ENCODE measurements around the gene MR1.

DNA sequence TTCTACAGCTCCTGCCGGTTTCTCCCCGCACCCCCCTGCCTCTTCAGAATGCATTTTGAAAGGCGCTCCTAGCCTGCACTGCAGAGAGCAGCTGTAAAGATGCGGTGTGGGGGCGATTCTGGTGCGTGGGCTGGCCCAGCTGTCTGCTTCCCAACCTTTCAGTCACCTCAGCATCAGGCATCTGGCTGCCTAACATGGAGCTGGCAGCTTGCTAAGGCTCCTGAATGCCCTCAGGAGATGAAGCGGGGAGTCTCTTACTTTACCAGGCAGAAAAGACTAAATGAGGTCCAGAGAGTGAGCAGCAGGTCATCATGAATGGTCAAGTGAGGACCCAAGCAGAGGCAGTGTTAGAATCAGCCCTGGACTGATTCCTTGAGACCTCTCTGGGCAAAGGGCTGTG lies 63.5 kb downstream of the MR1 start:
- no peak for TF ChIP-seq ZSCAN25 (CRISPR knock-in tag; IDR thresholded peaks at IDR 0.05)
- TF ChIP-seq, protein P1, sequence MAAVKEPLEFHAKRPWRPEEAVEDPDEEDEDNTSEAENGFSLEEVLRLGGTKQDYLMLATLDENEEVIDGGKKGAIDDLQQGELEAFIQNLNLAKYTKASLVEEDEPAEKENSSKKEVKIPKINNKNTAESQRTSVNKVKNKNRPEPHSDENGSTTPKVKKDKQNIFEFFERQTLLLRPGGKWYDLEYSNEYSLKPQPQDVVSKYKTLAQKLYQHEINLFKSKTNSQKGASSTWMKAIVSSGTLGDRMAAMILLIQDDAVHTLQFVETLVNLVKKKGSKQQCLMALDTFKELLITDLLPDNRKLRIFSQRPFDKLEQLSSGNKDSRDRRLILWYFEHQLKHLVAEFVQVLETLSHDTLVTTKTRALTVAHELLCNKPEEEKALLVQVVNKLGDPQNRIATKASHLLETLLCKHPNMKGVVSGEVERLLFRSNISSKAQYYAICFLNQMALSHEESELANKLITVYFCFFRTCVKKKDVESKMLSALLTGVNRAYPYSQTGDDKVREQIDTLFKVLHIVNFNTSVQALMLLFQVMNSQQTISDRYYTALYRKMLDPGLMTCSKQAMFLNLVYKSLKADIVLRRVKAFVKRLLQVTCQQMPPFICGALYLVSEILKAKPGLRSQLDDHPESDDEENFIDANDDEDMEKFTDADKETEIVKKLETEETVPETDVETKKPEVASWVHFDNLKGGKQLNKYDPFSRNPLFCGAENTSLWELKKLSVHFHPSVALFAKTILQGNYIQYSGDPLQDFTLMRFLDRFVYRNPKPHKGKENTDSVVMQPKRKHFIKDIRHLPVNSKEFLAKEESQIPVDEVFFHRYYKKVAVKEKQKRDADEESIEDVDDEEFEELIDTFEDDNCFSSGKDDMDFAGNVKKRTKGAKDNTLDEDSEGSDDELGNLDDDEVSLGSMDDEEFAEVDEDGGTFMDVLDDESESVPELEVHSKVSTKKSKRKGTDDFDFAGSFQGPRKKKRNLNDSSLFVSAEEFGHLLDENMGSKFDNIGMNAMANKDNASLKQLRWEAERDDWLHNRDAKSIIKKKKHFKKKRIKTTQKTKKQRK (IDR thresholded peaks at IDR 0.05; ENCODE audit: low read length) = no peak
- TF ChIP-seq, protein P2, sequence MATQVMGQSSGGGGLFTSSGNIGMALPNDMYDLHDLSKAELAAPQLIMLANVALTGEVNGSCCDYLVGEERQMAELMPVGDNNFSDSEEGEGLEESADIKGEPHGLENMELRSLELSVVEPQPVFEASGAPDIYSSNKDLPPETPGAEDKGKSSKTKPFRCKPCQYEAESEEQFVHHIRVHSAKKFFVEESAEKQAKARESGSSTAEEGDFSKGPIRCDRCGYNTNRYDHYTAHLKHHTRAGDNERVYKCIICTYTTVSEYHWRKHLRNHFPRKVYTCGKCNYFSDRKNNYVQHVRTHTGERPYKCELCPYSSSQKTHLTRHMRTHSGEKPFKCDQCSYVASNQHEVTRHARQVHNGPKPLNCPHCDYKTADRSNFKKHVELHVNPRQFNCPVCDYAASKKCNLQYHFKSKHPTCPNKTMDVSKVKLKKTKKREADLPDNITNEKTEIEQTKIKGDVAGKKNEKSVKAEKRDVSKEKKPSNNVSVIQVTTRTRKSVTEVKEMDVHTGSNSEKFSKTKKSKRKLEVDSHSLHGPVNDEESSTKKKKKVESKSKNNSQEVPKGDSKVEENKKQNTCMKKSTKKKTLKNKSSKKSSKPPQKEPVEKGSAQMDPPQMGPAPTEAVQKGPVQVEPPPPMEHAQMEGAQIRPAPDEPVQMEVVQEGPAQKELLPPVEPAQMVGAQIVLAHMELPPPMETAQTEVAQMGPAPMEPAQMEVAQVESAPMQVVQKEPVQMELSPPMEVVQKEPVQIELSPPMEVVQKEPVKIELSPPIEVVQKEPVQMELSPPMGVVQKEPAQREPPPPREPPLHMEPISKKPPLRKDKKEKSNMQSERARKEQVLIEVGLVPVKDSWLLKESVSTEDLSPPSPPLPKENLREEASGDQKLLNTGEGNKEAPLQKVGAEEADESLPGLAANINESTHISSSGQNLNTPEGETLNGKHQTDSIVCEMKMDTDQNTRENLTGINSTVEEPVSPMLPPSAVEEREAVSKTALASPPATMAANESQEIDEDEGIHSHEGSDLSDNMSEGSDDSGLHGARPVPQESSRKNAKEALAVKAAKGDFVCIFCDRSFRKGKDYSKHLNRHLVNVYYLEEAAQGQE (IDR thresholded peaks at IDR 0.05; ENCODE audit: borderline replicate concordance in 1 of 2, low read depth in 1 of 2, low read length in 2 of 2) = no peak
- TF ChIP-seq ZNF724P (CRISPR knock-in tag; IDR thresholded peaks at IDR 0.05; ENCODE audit: borderline replicate concordance) = no peak
- no peak for TF ChIP-seq HNRNPH1 (optimal IDR thresholded peaks at IDR 0.05; ENCODE audit: low read depth, low read length)
- TF ChIP-seq, protein P3, sequence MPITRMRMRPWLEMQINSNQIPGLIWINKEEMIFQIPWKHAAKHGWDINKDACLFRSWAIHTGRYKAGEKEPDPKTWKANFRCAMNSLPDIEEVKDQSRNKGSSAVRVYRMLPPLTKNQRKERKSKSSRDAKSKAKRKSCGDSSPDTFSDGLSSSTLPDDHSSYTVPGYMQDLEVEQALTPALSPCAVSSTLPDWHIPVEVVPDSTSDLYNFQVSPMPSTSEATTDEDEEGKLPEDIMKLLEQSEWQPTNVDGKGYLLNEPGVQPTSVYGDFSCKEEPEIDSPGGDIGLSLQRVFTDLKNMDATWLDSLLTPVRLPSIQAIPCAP (CRISPR knock-in tag; IDR thresholded peaks at IDR 0.05; ENCODE audit: low read depth) = no peak
- TF ChIP-seq POLR2AphosphoS5 (IDR thresholded peaks at IDR 0.05; ENCODE audit: low read depth, low read length) = no peak
- TF ChIP-seq, protein P4, sequence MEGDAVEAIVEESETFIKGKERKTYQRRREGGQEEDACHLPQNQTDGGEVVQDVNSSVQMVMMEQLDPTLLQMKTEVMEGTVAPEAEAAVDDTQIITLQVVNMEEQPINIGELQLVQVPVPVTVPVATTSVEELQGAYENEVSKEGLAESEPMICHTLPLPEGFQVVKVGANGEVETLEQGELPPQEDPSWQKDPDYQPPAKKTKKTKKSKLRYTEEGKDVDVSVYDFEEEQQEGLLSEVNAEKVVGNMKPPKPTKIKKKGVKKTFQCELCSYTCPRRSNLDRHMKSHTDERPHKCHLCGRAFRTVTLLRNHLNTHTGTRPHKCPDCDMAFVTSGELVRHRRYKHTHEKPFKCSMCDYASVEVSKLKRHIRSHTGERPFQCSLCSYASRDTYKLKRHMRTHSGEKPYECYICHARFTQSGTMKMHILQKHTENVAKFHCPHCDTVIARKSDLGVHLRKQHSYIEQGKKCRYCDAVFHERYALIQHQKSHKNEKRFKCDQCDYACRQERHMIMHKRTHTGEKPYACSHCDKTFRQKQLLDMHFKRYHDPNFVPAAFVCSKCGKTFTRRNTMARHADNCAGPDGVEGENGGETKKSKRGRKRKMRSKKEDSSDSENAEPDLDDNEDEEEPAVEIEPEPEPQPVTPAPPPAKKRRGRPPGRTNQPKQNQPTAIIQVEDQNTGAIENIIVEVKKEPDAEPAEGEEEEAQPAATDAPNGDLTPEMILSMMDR (CRISPR knock-in tag; IDR thresholded peaks at IDR 0.05) = no peak
- TF ChIP-seq, protein P5, sequence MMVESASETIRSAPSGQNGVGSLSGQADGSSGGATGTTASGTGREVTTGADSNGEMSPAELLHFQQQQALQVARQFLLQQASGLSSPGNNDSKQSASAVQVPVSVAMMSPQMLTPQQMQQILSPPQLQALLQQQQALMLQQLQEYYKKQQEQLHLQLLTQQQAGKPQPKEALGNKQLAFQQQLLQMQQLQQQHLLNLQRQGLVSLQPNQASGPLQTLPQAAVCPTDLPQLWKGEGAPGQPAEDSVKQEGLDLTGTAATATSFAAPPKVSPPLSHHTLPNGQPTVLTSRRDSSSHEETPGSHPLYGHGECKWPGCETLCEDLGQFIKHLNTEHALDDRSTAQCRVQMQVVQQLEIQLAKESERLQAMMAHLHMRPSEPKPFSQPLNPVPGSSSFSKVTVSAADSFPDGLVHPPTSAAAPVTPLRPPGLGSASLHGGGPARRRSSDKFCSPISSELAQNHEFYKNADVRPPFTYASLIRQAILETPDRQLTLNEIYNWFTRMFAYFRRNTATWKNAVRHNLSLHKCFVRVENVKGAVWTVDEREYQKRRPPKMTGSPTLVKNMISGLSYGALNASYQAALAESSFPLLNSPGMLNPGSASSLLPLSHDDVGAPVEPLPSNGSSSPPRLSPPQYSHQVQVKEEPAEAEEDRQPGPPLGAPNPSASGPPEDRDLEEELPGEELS (CRISPR knock-in tag; IDR thresholded peaks at IDR 0.05) = no peak
- TF ChIP-seq IKZF1 (IDR thresholded peaks at IDR 0.05) = no peak
- TF ChIP-seq POLR2A (IDR thresholded peaks at IDR 0.05; ENCODE audit: insufficient read depth in 1 of 2, low read depth in 2 of 2, low read length in 2 of 2) = no peak
- no peak for TF ChIP-seq ZNF816 (CRISPR knock-in tag; IDR thresholded peaks at IDR 0.05; ENCODE audit: borderline replicate concordance)
- TF ChIP-seq, protein P6, sequence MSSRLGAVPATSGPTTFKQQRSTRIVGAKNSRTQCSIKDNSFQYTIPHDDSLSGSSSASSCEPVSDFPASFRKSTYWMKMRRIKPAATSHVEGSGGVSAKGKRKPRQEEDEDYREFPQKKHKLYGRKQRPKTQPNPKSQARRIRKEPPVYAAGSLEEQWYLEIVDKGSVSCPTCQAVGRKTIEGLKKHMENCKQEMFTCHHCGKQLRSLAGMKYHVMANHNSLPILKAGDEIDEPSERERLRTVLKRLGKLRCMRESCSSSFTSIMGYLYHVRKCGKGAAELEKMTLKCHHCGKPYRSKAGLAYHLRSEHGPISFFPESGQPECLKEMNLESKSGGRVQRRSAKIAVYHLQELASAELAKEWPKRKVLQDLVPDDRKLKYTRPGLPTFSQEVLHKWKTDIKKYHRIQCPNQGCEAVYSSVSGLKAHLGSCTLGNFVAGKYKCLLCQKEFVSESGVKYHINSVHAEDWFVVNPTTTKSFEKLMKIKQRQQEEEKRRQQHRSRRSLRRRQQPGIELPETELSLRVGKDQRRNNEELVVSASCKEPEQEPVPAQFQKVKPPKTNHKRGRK (CRISPR knock-in tag; IDR thresholded peaks at IDR 0.05) = no peak
